Upper lobe of right lung (tissue), 1 donor: ENCODE results near the gene CLOCK. TPM values are rescaled to one million over a fixed set of nuclear protein-coding genes. Genes with fewer than 3 reads are reported as not detected.
A peak's percentile ranks its signal among the peaks of the same experiment; 100 is the strongest.
"Not testable (repeated sequence)": the region's sequence is repeated elsewhere in the genome, so short reads cannot be mapped to it uniquely, and the experiment has no call there.

Source experiments
- ATAC-seq: fragments of 200-7000 bp; cut with Tn5 transposase; one replicate; pipeline ENCODE4 v1.9.1; 2020; ENCODE audit warnings: mild to moderate bottlenecking, moderate library complexity
- DNase-seq: peaks from one replicate; pipeline ENCODE4 v3.0.0-alpha.2; 2020
- H3K27ac ChIP-seq: fragments of 200-600 bp; one replicate; pipeline ENCODE4 v1.8.0; 2022
- H3K27me3 ChIP-seq: fragments of 200-600 bp; one replicate; pipeline ENCODE4 v1.8.0; 2022; ENCODE audit warnings: mild to moderate bottlenecking
- H3K36me3 ChIP-seq: fragments of 200-600 bp; one replicate; pipeline ENCODE4 v1.8.0; 2022
- H3K4me1 ChIP-seq: fragments of 200-600 bp; one replicate; pipeline ENCODE4 v1.8.0; 2022
- H3K4me3 ChIP-seq: fragments of 200-600 bp; one replicate; pipeline ENCODE4 v1.8.0; 2022; ENCODE audit warnings: mild to moderate bottlenecking
- H3K9me3 ChIP-seq: fragments of 200-600 bp; one replicate; pipeline ENCODE4 v1.8.0; 2022
- intact Hi-C: fragments of 100-400 bp; cut with DNase I; formaldehyde crosslinking; loops from one replicate; pipeline ENCODE4 v1.11.0; 2022
- long read RNA-seq: library from polyadenylated mRNA; unstranded; transcript quantifications from one replicate; pipeline ENCODE4 v2.0.0, GENCODE V29; 2021
- total RNA-seq: library from RNA; stranded (reverse); fragmentation: NEBNext Ultra II Directional; extraction: Animal tissue kit (Norgen Biotek cat#: 25700); gene quantifications from one replicate; pipeline ENCODE4 v1.2.1, GENCODE V29; 2021
- TF ChIP-seq, protein P1 (sequence below): fragments of 200-600 bp; IDR thresholded peaks from one replicate; pipeline ENCODE4 v1.8.0; 2022; ENCODE audit warnings: antibody characterized with exemption
- donor health status: DM: no; HTN: yes; CAD: no; lungs with severe emphysema.

Gene CLOCK, protein sequence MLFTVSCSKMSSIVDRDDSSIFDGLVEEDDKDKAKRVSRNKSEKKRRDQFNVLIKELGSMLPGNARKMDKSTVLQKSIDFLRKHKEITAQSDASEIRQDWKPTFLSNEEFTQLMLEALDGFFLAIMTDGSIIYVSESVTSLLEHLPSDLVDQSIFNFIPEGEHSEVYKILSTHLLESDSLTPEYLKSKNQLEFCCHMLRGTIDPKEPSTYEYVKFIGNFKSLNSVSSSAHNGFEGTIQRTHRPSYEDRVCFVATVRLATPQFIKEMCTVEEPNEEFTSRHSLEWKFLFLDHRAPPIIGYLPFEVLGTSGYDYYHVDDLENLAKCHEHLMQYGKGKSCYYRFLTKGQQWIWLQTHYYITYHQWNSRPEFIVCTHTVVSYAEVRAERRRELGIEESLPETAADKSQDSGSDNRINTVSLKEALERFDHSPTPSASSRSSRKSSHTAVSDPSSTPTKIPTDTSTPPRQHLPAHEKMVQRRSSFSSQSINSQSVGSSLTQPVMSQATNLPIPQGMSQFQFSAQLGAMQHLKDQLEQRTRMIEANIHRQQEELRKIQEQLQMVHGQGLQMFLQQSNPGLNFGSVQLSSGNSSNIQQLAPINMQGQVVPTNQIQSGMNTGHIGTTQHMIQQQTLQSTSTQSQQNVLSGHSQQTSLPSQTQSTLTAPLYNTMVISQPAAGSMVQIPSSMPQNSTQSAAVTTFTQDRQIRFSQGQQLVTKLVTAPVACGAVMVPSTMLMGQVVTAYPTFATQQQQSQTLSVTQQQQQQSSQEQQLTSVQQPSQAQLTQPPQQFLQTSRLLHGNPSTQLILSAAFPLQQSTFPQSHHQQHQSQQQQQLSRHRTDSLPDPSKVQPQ
- 24.2 TPM for total RNA-seq
- long read RNA-seq, partial matches to known transcripts, result 2 of 19 reads
- long read RNA-seq, other reads (novel, unspliced or antisense), result 13 of 19 reads

- H3K36me3 ChIP-seq, result no peaks in the 10 kb centered on the region
- H3K27me3 ChIP-seq, result no peaks in the 10 kb centered on the region
- DNase-seq, result peak; percentile 96
- TF ChIP-seq, protein P1, sequence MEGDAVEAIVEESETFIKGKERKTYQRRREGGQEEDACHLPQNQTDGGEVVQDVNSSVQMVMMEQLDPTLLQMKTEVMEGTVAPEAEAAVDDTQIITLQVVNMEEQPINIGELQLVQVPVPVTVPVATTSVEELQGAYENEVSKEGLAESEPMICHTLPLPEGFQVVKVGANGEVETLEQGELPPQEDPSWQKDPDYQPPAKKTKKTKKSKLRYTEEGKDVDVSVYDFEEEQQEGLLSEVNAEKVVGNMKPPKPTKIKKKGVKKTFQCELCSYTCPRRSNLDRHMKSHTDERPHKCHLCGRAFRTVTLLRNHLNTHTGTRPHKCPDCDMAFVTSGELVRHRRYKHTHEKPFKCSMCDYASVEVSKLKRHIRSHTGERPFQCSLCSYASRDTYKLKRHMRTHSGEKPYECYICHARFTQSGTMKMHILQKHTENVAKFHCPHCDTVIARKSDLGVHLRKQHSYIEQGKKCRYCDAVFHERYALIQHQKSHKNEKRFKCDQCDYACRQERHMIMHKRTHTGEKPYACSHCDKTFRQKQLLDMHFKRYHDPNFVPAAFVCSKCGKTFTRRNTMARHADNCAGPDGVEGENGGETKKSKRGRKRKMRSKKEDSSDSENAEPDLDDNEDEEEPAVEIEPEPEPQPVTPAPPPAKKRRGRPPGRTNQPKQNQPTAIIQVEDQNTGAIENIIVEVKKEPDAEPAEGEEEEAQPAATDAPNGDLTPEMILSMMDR, result peak; percentile 57
- no peaks in the 10 kb centered on the region for H3K9me3 ChIP-seq
- ATAC-seq, result peak; percentile 91
- H3K4me1 ChIP-seq, result peaks cover 13% of the 10 kb centered on the region
- peak within 1 kb of the TSS; percentile 92 for H3K4me3 ChIP-seq
- H3K27ac ChIP-seq, result peak within 1 kb of the TSS; percentile 94
- intact Hi-C loops, result no loop called here
Observed at GRCh38 chr4:55546756-55547465, at the start of gene CLOCK. Gene CLOCK (minus strand): TSS chr4:55546909. CDS start chr4:55482785, 64,124 bp downstream.

- DNase-seq (no peak), ATAC-seq (no peak)
- TF ChIP-seq, protein P1, result no peak
- Histone ChIP-seq H3K4me1 (no peaks in the 10 kb centered on the region), H3K27me3 (no peaks in the 10 kb centered on the region), H3K27ac (no peak within 1 kb of the TSS), H3K36me3 (no peaks in the 10 kb centered on the region), H3K9me3 (no peaks in the 10 kb centered on the region), H3K4me3 (no peak within 1 kb of the TSS)
- intact Hi-C loops, result no loop called here
Observed at GRCh38 chr4:55592014-55592413, 45.3 kb upstream of the CLOCK start, which contains the start of gene PDCL2. Gene PDCL2 (minus strand): TSS chr4:55592245. CDS start chr4:55592109, 136 bp downstream.

DNA sequence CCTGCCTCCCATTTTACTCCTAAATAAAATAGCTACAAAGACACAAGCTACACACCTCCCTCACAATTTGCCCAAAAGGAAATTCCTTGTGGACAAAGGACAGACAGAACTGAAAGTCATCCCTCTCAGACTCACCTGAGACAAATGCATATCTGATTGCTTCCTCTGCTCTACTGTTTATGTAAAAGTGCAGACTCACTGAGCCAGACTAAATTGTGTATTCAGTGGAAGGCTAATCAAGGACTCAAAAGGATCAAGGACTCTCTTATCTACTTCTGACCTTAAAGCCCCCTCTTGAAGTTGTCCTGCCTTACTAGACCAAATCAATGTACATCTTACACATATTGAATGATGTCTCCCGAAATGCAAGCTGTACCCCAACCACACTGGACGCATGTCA is 41.5 kb upstream of the CLOCK start:
- no peaks in the 10 kb centered on the region for H3K27me3 ChIP-seq
- TF ChIP-seq, protein P1, result no peak
- DNase-seq (no peak), ATAC-seq (no peak)
- H3K4me1 ChIP-seq, result no peaks in the 10 kb centered on the region
- no peaks in the 10 kb centered on the region for H3K9me3 ChIP-seq
- H3K36me3 ChIP-seq, result no peaks in the 10 kb centered on the region
- no peak overlapping the region for H3K4me3 ChIP-seq
- intact Hi-C loops, result no loop called here
- no peak overlapping the region for H3K27ac ChIP-seq

- H3K36me3 ChIP-seq, H3K27me3 ChIP-seq, H3K27ac ChIP-seq, H3K4me3 ChIP-seq, H3K9me3 ChIP-seq, H3K4me1 ChIP-seq, intact Hi-C loops, ATAC-seq, DNase-seq: not testable (repeated sequence)
Observed at GRCh38 chr4:55582773-55583172, 36.1 kb upstream of the CLOCK start.

DNA sequence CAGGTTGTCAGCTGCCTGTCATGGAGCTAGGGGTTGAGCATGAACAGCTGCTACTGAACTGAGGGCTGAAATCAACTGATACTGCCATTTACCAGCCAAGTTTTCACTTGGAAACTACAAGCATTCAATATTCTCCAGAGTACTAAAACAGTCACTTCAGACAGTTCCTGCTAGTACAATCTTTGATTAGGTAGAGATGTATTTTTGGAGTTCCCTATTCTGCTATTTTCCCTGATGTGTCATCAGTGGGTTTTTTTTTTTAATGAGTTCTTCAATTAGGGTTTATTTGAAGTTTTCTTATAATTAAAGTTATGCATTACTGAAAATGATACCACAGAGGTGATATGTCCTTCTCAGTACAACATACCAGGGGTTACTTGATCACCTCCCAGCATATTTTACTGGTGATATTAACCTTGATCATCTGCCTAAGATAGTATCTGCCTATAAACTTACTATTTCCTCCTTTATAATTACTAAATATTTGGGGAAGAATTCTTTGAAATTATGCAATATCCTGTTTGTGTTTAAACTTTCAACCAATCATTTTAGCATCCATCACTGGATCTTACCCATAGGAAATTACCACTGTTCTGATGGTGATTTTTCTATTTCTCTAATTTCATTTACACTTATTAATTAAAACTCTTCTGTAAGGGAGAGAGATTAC is 31.8 kb upstream of the CLOCK start:
- no peaks in the 10 kb centered on the region for H3K36me3 ChIP-seq
- peaks cover 9% of the 10 kb centered on the region for H3K9me3 ChIP-seq
- no peak overlapping the region for H3K27ac ChIP-seq
- TF ChIP-seq, protein P1, result no peak
- intact Hi-C loops, result no loop called here
- H3K4me1 ChIP-seq, result no peaks in the 10 kb centered on the region
- DNase-seq (no peak), ATAC-seq (no peak)
- no peaks in the 10 kb centered on the region for H3K27me3 ChIP-seq
- H3K4me3 ChIP-seq, result no peak overlapping the region
